Thyroid gland (tissue), 4 donors: ENCODE measurements around the gene WNT5B. TPM values are rescaled to one million over a fixed set of nuclear protein-coding genes. Genes with fewer than 3 reads are reported as not detected.
A peak's percentile ranks its signal among the peaks of the same experiment; 100 is the strongest.

Experiments used
- DNase-seq, 2 donors: peaks; one replicate each; pipeline ENCODE4 v3.0.0-alpha.2; 2019
- H3K27ac ChIP-seq, 3 donors: fragments of 200-600 bp; sonication (generic); 1 replicate in 2 of 3; 2 replicates in 1 of 3; pipeline ENCODE4 v1.5.1; 2016 to 2019; ENCODE audit warnings: mild to moderate bottlenecking in 1 of 3, moderate library complexity in 1 of 3
- H3K27me3 ChIP-seq: fragments of 200-600 bp; sonication (generic); one replicate; pipeline ENCODE4 v1.5.1; 2019
- H3K36me3 ChIP-seq, 2 donors: fragments of 200-600 bp; sonication (generic); one replicate each; pipeline ENCODE4 v1.5.1; 2016 to 2019
- H3K4me1 ChIP-seq, 2 donors: fragments of 200-600 bp; sonication (generic); one replicate each; pipeline ENCODE4 v1.5.1; 2017 to 2019
- H3K4me3 ChIP-seq, 3 donors: fragments of 200-600 bp; sonication (generic); replicated peaks in 1 of 3; 1 replicate in 2 of 3; 2 replicates in 1 of 3; pipeline ENCODE4 v1.5.1; 2016; ENCODE audit warnings: mild to moderate bottlenecking in 1 of 3
- H3K9me3 ChIP-seq: fragments of 200-600 bp; sonication (generic); one replicate; pipeline ENCODE4 v1.5.1; 2017
- CTCF ChIP-seq, 6 experiments: fragments of 200-600 bp in 3 of 6; fragments of 450-650 bp in 3 of 6; sonication (generic) in 3 of 6; IDR thresholded peaks; one replicate each; pipeline ENCODE4 v1.5.1; 2016 to 2019; ENCODE audit warnings: antibody characterized with exemption in 6 of 6, mild to moderate bottlenecking in 2 of 6, inconsistent platforms in 1 of 6, moderate library complexity in 1 of 6
- POLR2A ChIP-seq, 2 donors: fragments of 450-650 bp; IDR thresholded peaks; one replicate each; pipeline ENCODE4 v1.6.1; 2017; ENCODE audit warnings: antibody characterized with exemption in 2 of 2, mild to moderate bottlenecking in 2 of 2, moderate library complexity in 1 of 2
- WGBS, 2 donors: methylation state at CpG; one replicate each; pipeline ENCODE4 v1.1.5; 2017; 5-methylcytosine and 5-hydroxymethylcytosine counted together
- intact Hi-C: fragments of 100-400 bp; cut with DNase I; formaldehyde crosslinking; loops from one replicate; pipeline ENCODE4 v1.15.1; 2023
- total RNA-seq, 4 donors: library from RNA; depleted of rRNA; stranded (reverse); fragments of >200 nt; gene quantifications; one replicate each; pipeline ENCODE4 v1.2.3, GENCODE V29; 2016

The WNT5B gene
- total RNA-seq, 4 donors from 2014 or later: 0.78 to 4.3 (median 0.95) TPM

GRCh38 chr12:1680804-1681492 lies 51.9 kb downstream of the WNT5B start:
- Histone ChIP-seq H3K4me3 (no peak overlapping the region), H3K9me3 (no peaks in the 10 kb centered on the region), H3K27ac (no peak overlapping the region), H3K4me1 (no peaks in the 10 kb centered on the region), H3K27me3 (no peaks in the 10 kb centered on the region), H3K36me3 (no peaks in the 10 kb centered on the region)
- DNase-seq: no peak
- WGBS, 2 donors: 81 to 82% methylated on average over 7 of the region's 7 CpGs
- no peak for TF ChIP-seq CTCF (IDR thresholded peaks at IDR 0.05)
- no peak for TF ChIP-seq POLR2A (IDR thresholded peaks at IDR 0.05)
- intact Hi-C loops: no loop called here

DNA sequence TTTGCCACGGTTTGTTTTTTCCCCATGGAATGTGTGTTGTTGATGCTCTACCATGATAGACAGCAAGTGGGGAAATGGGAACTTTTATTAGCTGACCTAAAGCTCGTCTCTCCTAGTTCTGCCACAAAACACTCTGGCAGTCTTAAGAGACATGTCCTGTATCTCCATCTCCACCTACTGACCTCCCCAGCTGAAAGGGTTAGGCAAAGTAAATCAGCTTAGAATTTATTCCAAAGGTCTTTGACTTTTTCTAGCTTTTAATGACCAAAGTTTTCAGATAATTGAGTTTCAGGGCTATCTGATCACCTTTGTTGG lies 52.4 kb downstream of the WNT5B start:
- TF ChIP-seq CTCF (IDR thresholded peaks at IDR 0.05) (no peak), POLR2A (IDR thresholded peaks at IDR 0.05) (no peak)
- Histone ChIP-seq H3K4me1 (no peaks in the 10 kb centered on the region), H3K9me3 (no peaks in the 10 kb centered on the region), H3K4me3 (no peak overlapping the region), H3K27me3 (no peaks in the 10 kb centered on the region), H3K27ac (no peak overlapping the region), H3K36me3 (no peaks in the 10 kb centered on the region)
- intact Hi-C loops: no loop called here
- WGBS, 2 donors: 52 to 60% methylated on average over 2 of the region's 2 CpGs
- DNase-seq: no peak

DNA sequence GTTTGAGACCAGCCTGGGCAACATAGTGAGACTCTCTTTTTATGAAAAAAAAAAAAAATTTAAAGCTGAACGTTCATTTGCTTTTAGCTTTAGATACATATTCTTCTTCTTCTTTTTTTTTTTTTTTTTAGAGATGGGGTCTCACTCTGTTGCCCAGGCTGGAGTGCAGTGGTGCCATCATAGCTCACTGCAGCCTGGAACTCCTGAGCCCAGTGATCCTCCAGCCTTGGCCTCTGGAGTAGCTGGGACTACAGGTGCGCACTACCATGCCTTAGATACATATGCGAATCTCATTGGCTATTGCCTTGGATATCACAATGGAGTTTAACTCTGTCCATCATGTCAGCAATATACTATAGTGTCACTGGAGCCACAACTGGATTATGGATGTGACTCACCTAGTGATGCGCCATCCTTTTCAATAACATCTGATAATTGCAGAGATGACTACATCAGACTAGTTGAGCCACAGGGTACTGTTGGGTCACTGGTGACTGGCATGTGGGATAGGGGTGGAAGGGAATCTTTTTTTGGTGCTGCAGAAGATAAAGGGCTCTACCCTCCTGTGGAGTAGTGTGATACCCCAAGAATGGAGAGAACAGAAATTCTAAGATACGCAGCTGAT lies 59.2 kb downstream of the WNT5B start:
- no peak for TF ChIP-seq POLR2A (IDR thresholded peaks at IDR 0.05)
- TF ChIP-seq CTCF (IDR thresholded peaks at IDR 0.05): no peak
- no peaks in the 10 kb centered on the region for H3K36me3 ChIP-seq
- peaks cover 9% of the 10 kb centered on the region in 2 donors for H3K4me1 ChIP-seq
- H3K9me3 ChIP-seq: no peaks in the 10 kb centered on the region
- no peak for DNase-seq
- intact Hi-C loops: no loop called here
- WGBS, 2 donors: 94 to 95% methylated on average over 5 of the region's 5 CpGs
- no peak overlapping the region for H3K4me3 ChIP-seq
- no peak overlapping the region for H3K27ac ChIP-seq
- no peaks in the 10 kb centered on the region for H3K27me3 ChIP-seq

DNA sequence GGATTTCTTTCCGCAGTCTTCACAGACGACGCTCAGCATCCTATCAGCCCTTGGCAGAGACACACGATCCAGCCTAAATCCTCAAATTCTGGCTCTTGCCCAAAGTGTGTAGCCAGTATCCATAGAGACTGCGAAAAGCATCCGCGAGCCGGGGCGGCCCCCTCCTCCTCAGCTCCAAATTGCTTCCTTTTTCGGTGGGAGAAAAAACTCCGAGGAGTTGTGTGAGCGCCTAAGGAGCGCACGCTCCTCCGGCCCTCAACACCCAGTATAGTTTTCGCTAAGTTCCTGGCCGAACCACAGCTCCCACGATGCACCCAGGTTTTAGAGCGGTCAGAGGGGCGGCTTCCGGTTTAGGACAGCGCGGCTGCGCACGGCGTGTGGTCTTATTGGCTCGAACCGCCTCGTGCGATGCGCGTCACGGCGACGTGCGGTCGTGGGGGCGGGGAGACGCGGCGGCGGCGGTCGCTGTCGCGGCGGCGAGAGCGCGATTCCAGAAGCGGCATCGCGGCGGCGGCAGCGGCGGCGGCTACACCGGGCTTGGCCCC lies 61.6 kb downstream of the WNT5B start, which contains the start of gene ADIPOR2:
ADIPOR2 (plus strand) TSS at position 493 of the 545 bp plus-strand sequence. CDS start 63,274 bp downstream, outside the sequence.
- Histone ChIP-seq H3K36me3 (no peaks in the 10 kb centered on the region), H3K27ac (peak within 1 kb of the TSS; percentile 86 to 97 (median 91)), H3K27me3 (no peaks in the 10 kb centered on the region), H3K4me1 (peaks cover 9% of the 10 kb centered on the region in 2 donors), H3K4me3 (peak within 1 kb of the TSS; percentile 82 to 99 (median 96)), H3K9me3 (no peaks in the 10 kb centered on the region)
- TF ChIP-seq CTCF (IDR thresholded peaks at IDR 0.05) (peak in 1 of 6 experiments; percentile 12), POLR2A (IDR thresholded peaks at IDR 0.05) (peak; percentile 22 to 95)
- DNase-seq: peak; percentile 95 to 96
- intact Hi-C loops: loop anchor here (5.0 kb wide), 1 partner anchor 38 kb away; no protein-coding TSS in a partner anchor
- 0 to 1% methylated on average over 14 to 18 of the region's 59 CpGs for WGBS, 2 donors
